ENCODE measurements around the gene C8G. TPM values are rescaled to one million over a fixed set of nuclear protein-coding genes. Genes with fewer than 3 reads are reported as not detected.
A peak's percentile ranks its signal among the peaks of the same experiment; 100 is the strongest.

Gene C8G
- total and polyA plus RNA-seq, 2 of the 8 experiments (the other 6 are each of a cell fraction or from before 2014, with no cell fraction given), result 0.62 to 0.80 TPM

- Histone ChIP-seq H2BK20ac (ENCODE audit: low read length) (no peak overlapping the region), H3K9ac (replicated peaks in 1 of 4; ENCODE audit: extremely low read depth in 1 of 4, low read depth in 3 of 4, low read length in 3 of 4) (peak overlapping the region in 1 of 4 experiments; percentile 6; a peak in 1 of 7 replicates), H3K27ac (ENCODE audit: low read depth, low read length) (no peak overlapping the region), H4K8ac (ENCODE audit: extremely low read depth, insufficient read depth, low read length) (no peak overlapping the region), H4K5ac (ENCODE audit: insufficient read length, low read depth, low read length) (no peak overlapping the region), H3K4ac (replicated peaks; ENCODE audit: insufficient read length, low read depth, low read length) (no peak overlapping the region), H3K14ac (ENCODE audit: insufficient read length) (no peak overlapping the region), H2BK15ac (ENCODE audit: low read length) (no peak overlapping the region), H2AFZ (ENCODE audit: low read length) (no peak overlapping the region), H3K23ac (ENCODE audit: insufficient read length) (no peak overlapping the region), H3K18ac (ENCODE audit: extremely low read depth, low read length) (no peak overlapping the region), H3K23me2 (ENCODE audit: low read depth, low read length) (no peaks in the 10 kb centered on the region), H3K4me1 (replicated peaks in 1 of 4; ENCODE audit: control insufficient read depth in 3 of 4, insufficient read depth in 4 of 4, low read length in 3 of 4) (no peaks in the 10 kb centered on the region), H3K79me1 (ENCODE audit: low read depth, low read length) (peaks cover 10% of the 10 kb centered on the region), H3K27me3 (replicated peaks in 1 of 4; ENCODE audit: control insufficient read depth in 3 of 4, extremely low read depth in 1 of 4, insufficient read depth in 3 of 4, low read length in 3 of 4) (no peaks in the 10 kb centered on the region), H3K4me2 (ENCODE audit: insufficient read depth in 1 of 2, low read depth in 2 of 2, low read length in 2 of 2) (no peak overlapping the region), H3K9me3 (ENCODE audit: insufficient read depth in 2 of 2, low read depth in 1 of 2, low read length in 1 of 2) (no peaks in the 10 kb centered on the region), H2BK5ac (ENCODE audit: low read depth, low read length) (no peak overlapping the region; the same call in 1 of the 2 replicates), H4K20me1 (replicated peaks in 1 of 2; ENCODE audit: control insufficient read depth in 1 of 2, insufficient read depth in 2 of 2, low read length in 2 of 2) (peaks cover 8 to 19% of the 10 kb centered on the region in 2 experiments), H3K56ac (replicated peaks; ENCODE audit: insufficient read length, low read depth, low read length) (no peak overlapping the region), H2AK5ac (ENCODE audit: low read depth, low read length) (no peak overlapping the region), H4K91ac (replicated peaks; ENCODE audit: insufficient read length, low read length) (no peak overlapping the region), H3K79me2 (ENCODE audit: control insufficient read depth in 1 of 2, insufficient read depth in 2 of 2, low read length in 2 of 2) (peaks cover 0 to 56% of the 10 kb centered on the region in 2 experiments; a peak in 3 of 4 replicates), H3K36me3 (ENCODE audit: control insufficient read depth in 2 of 4, insufficient read depth in 4 of 4, low read length in 3 of 4) (peaks cover 6 to 20% (median 12%) of the 10 kb centered on the region in 4 experiments; a peak in 6 of 8 replicates), H3K4me3 (ENCODE audit: extremely low read depth in 1 of 4, insufficient read depth in 2 of 4, low read depth in 3 of 4, low read length in 4 of 4) (no peak overlapping the region), H2BK12ac (ENCODE audit: low read depth, low read length) (no peak overlapping the region), H2BK120ac (replicated peaks; ENCODE audit: low read depth, low read length) (no peak overlapping the region)
- DNase-seq (ENCODE audit: low read depth in 1 of 2, low spot score in 2 of 2) (no peak), FAIRE-seq (no peak)
- WGBS, 2 experiments (ENCODE audit: extremely low coverage in 1 of 2, insufficient coverage in 1 of 2, insufficient read length in 1 of 2, insufficient replicate concordance in 2 of 2, low coverage in 1 of 2, low lambda C conversion rate in 2 of 2, missing lambda C conversion rate in 1 of 2), result 93% methylated on average over 10 of the region's 11 CpGs; no CpG with 5 or more reads in 1 of the 2 experiments
- ChIA-PET POLR2A (ENCODE audit: partially characterized antibody) (interaction anchor here (0.9 kb wide), 1 partner anchor 11 kb away, joined by 3 read pairs; no protein-coding TSS in a partner anchor), CTCF (ENCODE audit: partially characterized antibody) (interaction anchor here (0.8 to 1.0 kb wide), 2 partner anchors 46 to 89 kb away, joined by 3 read pairs; partner anchors contain the start of gene RABL6)
- TF ChIP-seq TEAD4 (IDR thresholded peaks at IDR 0.05; ENCODE audit: low read depth, low read length) (no peak), RXRA (IDR thresholded peaks at IDR 0.05; ENCODE audit: insufficient read depth, low read depth, low read length) (no peak)
These were observed 49.0 kb upstream of the C8G start for GRCh38 chr9:136896027-136896426.
